Esophagus squamous epithelium (tissue), 4 donors: ENCODE measurements around the gene PAX6.

Source experiments
- CTCF ChIP-seq, 6 experiments: fragments of 450-650 bp in 4 of 6; fragments of 200-600 bp in 2 of 6; sonication (generic) in 2 of 6; IDR thresholded peaks; one replicate each; pipeline ENCODE4 v1.5.1; 2016 to 2019; ENCODE audit warnings: antibody characterized with exemption in 6 of 6, mild to moderate bottlenecking in 4 of 6, moderate library complexity in 4 of 6
- POLR2A ChIP-seq, 4 donors: fragments of 450-650 bp; IDR thresholded peaks; one replicate each; pipeline ENCODE4 v1.6.1; 2017; ENCODE audit warnings: antibody characterized with exemption in 4 of 4, mild to moderate bottlenecking in 4 of 4, moderate library complexity in 3 of 4

GRCh38 chr11:31747581-31747980 is 63.5 kb downstream of the PAX6 start:
- TF ChIP-seq POLR2A (IDR thresholded peaks at IDR 0.05) (no peak), CTCF (IDR thresholded peaks at IDR 0.05) (no peak)
